NCI-H1436 treated with DMSO at 0.1 percent for 48 hours (cell line): ENCODE data around the gene MYEOV.

ENCODE experiments used
- DNase-seq: peaks from one replicate; lab custom pipeline; 2025; lab: John Stamatoyannopoulos, UW

MYEOV gene

DNA sequence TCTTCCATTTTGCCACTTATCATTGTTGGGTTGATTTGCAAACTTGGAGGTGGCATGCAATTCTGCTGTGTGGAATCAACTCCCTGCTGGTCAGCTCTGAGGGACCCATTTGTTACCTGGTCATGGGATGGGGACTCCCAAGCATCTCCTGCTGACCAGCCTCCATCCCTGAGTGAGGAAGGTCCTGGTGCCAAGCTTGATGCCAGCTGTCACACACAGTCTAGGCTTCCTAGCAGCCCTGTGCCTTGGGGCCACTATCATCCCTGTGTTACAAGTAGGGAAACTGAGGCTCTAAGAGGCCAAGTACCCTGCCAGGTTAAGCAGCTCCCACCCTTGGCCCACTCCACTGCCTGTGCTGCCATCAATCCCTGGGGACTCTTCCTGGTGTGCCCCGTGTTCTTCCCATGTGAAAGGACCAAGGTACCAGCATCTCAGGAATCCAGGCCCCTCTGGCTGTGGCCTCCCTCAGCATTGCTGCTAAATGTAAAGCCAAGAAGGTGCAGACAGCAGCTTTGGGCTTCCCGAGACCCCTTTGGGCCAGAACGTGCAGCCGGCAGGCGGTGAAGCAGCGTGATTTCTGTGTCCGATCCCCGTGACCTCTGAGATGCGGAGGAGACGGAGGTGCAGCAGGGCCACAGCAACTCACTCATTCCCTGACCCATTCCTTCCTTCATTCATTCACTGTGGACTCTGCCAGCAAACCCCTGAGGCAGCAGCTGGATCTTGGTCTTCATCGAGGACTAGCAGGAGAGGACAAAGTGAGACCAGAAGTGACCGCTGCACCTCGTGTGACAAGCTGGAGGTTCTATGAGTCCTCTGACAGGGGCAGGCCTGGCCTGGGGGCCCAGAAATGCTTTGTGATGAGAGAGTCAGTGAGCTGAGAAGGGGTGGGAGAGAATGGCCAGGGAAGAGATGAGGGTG lies 49.7 kb downstream of the MYEOV start:
- no peak for DNase-seq

GRCh38 chr11:69344570-69345145 lies 50.7 kb downstream of the MYEOV start:
- DNase-seq = no peak
